Hematopoietic multipotent progenitor cell treated with erythropoietin and hydrocortisone succinate and interleukin-3 and kit ligand, for 15 days (in vitro differentiated cells): Measurements from ENCODE around the gene ST3GAL5.
"Not testable (repeated sequence)": the region's sequence is repeated elsewhere in the genome, so short reads cannot be mapped to it uniquely, and the experiment has no call there.

Source experiments
- DNase-seq: peaks from one replicate; pipeline ENCODE4 v3.0.0-alpha.2; 2015; ENCODE audit warnings: low spot score

ST3GAL5 gene

GRCh38 chr2:85917887-85918795 lies 29.4 kb upstream of the ST3GAL5 start:
- no peak for DNase-seq

- no peak for DNase-seq
Measured at GRCh38 chr2:85915606-85916303, 27.0 kb upstream of the ST3GAL5 start.

DNA sequence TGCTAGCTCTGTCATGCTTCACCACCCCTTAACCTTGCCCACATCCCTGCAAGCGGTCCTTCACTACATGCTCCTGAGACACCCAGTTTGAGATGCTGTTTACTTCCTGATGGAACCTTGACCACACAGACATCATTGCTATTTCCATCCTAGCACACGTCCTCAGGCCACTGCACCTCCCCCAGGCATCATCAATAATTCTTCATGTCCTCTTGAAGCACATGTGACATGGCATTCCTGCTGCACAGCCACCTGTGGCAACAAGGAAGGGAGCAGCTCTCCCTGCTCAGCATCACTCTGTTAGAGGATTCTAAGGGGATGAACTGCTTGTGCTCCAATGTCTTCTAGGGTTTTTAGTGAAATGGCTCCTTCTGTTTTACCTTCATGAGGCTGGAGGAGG lies 26.1 kb upstream of the ST3GAL5 start:
- DNase-seq: no peak

- no peak for DNase-seq
Measured at GRCh38 chr2:85913884-85914881, 25.4 kb upstream of the ST3GAL5 start.

DNA sequence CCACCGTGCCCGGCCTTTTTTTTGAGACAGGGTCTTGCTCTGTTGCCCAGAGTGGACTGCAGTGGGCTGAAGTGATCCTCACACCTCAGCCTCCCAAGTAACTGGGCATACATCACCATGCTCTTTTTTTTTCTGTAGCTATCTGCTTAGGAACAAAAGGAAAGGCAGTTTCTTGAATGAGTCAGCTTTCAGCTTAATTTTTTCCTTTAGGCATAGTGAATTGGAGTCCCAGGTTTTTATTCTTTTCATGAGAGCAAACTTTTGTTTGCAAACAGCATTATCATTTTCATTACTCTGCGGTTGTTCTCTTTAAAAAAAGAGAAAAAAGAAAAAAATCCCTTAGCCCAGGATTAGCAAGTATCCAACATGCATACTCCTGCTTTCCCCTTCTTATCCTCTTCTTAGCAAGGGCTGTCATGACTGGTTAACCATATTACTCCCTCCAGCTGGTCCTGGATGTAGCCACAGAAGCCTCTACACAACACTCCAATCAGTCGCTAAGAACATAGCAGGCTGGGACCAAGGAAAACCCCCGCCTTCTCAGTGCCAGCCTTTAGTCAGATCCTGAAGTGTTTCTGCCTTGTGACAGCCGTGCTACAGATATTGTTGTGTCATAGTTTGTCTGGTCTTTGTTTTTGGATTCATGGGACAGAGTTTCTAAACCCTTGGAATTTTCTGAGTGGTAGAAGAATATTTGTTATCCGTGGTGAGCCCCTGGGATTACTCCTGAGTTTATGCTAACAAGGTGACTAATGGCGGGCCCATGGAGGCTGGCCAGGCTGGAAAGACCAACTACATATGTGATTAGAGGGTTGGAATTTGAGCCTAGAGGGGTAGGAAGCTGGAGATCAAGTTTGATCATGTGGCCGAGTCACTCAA lies 23.3 kb upstream of the ST3GAL5 start:
- DNase-seq: no peak

GRCh38 chr2:85911097-85911496 lies 22.3 kb upstream of the ST3GAL5 start:
- no peak for DNase-seq

- no peak for DNase-seq
Measured at GRCh38 chr2:85909005-85909404, 20.2 kb upstream of the ST3GAL5 start.

GRCh38 chr2:85908506-85908905 lies 19.7 kb upstream of the ST3GAL5 start:
- DNase-seq: no peak

GRCh38 chr2:85907671-85908157 lies 18.9 kb upstream of the ST3GAL5 start:
- no peak for DNase-seq

GRCh38 chr2:85906748-85907147 lies 18.0 kb upstream of the ST3GAL5 start:
- no peak for DNase-seq

DNA sequence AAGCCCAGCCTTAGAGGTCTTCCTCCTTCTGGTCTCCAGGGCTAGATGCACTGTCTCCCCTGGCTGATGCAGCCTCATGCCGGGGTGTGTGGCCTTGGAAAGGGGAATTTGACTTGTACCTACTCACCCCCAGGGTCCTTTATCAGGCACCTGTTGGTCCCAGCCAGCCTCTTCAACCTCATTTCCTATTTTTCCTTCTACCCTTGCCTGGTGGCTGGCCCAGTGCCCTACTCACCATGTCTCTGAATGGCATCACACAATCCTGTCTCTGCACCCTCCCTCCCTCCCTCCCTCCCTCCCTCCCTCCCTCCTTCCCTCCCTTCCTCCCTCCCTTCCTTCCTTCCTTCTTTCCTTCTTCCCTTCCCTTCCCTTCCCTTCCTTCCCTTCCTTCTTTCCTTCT lies 17.1 kb upstream of the ST3GAL5 start:
- no peak for DNase-seq

DNA sequence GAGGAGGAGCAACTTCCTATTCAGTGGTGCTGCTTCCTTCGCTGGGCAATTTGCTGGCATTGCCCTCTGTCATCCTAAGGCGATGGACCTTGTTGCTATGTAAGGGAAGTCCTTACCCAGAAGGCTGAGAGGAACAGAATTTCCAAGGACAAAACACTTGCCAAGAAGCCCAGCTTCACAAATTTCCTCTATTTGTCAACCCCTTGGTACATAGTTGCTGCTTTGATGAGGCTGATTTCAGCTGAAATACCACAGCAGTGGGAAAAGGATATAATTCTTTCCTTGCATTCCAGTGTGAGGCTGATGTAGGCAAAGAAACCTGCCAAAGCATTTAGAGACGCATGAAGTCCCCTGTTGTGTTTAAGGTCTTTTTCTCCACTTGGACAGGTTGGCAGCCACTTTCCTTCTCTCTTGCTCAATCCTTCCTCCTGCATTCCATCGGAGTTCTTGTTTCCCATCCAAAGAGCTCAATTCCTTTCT lies 16.4 kb upstream of the ST3GAL5 start:
- DNase-seq: no peak

DNA sequence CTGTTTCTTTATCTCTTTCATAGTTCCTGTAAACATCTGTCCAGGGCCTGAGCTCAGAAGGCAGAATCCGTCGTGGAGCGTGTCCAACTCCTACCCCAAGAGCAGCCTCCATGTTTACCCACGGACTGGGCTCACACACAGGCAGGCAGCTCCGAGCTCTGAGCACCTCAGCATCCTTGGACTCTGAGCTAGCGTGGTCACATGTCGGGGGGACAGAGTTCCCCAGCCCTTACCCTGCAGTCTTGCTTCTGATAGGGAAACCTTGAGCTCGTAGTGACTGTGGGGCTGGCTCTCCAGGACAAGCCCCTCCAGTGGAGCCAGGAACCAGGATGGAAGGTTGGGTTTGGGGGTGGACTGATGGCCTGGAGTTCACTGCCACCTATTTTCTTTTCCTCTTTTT lies 15.1 kb upstream of the ST3GAL5 start:
- no peak for DNase-seq

DNA sequence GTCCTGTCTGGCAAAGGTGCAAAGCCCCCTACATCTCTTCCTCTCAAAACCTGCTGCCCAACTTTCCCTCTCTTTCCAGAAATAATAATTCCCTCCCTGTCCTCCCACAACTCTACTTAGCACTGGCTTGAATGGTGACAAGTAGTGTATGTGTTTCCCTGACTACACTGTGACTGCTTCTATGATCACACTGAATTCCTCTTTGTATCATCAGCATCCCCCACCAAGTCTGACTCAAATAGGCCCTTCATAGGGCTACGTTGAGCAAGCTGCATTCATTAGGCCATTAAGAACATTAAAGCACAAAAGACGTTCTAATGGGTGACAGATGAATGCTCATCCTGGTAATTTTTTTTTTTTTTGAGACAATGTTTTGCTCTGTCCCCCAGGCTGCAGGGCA lies 13.7 kb upstream of the ST3GAL5 start:
- no peak for DNase-seq

- DNase-seq: no peak
Measured at GRCh38 chr2:85901155-85901554, 12.4 kb upstream of the ST3GAL5 start.

GRCh38 chr2:85900366-85900765 lies 11.6 kb upstream of the ST3GAL5 start:
- DNase-seq: no peak

- DNase-seq: no peak
Measured at GRCh38 chr2:85899849-85900248, 11.1 kb upstream of the ST3GAL5 start.

GRCh38 chr2:85899284-85899683 lies 10.5 kb upstream of the ST3GAL5 start:
- DNase-seq: no peak

GRCh38 chr2:85898881-85899280 lies 10.1 kb upstream of the ST3GAL5 start:
- no peak for DNase-seq

DNA sequence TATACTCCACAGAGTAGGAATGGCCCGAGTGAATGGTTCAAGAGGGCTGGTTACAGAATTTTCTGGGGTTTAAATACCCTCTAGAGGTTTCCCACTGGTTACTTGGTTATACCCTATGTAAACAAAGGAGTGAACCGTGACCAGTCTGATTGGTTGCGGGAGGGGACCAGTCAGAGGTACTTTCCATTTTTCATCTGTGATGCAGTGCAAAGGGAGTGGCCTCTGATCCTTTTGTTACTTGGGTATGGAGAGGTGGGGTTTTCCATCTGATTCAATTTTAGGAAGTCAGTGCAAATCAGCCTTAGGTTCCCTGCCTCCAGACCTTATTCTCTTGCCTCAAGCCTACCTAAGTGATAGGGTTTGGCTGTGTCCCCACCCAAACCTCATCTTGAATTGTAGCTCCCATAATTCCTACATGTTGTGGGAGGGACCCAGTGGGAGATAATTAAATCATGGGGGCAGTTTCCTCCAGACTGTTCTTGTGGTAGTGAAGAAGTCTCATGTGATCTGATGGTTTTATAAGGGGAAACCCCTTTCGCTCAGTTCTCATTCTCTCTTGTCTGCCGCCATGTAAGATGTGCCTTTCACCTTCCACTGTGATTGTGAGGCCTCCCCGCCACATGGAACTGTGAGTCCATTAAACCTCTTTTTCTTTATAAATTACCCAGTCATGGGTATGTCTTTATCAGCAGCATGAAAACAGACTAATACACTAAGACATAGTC lies 5.9 kb upstream of the ST3GAL5 start:
- not testable (repeated sequence) for DNase-seq
